GM21367 (cell line): ENCODE results near the gene SHC2.

Source experiments
- ATAC-seq: cut with Tn5 transposase; IDR thresholded peaks from one replicate; pipeline ENCODE4 v1.9.1; 2021; ENCODE audit not compliant: unreplicated experiment

Gene SHC2

GRCh38 chr19:472005-472858 is 11.4 kb upstream of the SHC2 start:
- no peak for ATAC-seq

GRCh38 chr19:470701-471100 is 9.9 kb upstream of the SHC2 start:
- no peak for ATAC-seq

GRCh38 chr19:469833-470232 is 9.0 kb upstream of the SHC2 start:
- ATAC-seq, result no peak

GRCh38 chr19:468587-469256 is 7.9 kb upstream of the SHC2 start:
- no peak for ATAC-seq

GRCh38 chr19:467554-467953 is 6.7 kb upstream of the SHC2 start:
- ATAC-seq, result no peak

- ATAC-seq, result no peak
Measured at GRCh38 chr19:465056-465816, 4.4 kb upstream of the SHC2 start.

- ATAC-seq, result no peak
Measured at GRCh38 chr19:464208-464545, 3.3 kb upstream of the SHC2 start.

GRCh38 chr19:463483-464207 is 2.8 kb upstream of the SHC2 start:
- ATAC-seq, result no peak

- no peak for ATAC-seq
Measured at GRCh38 chr19:461721-462551, 1.1 kb upstream of the SHC2 start.

GRCh38 chr19:459724-460511 is 915 bp downstream of the SHC2 start:
- ATAC-seq, result no peak

- no peak for ATAC-seq
Measured at GRCh38 chr19:458091-459042, 2.5 kb downstream of the SHC2 start.

GRCh38 chr19:457636-458035 is 3.2 kb downstream of the SHC2 start:
- no peak for ATAC-seq

GRCh38 chr19:456547-457110 is 4.2 kb downstream of the SHC2 start:
- ATAC-seq, result no peak

- ATAC-seq, result no peak
Measured at GRCh38 chr19:455851-456546, 4.8 kb downstream of the SHC2 start.

- ATAC-seq, result no peak
Measured at GRCh38 chr19:455031-455705, 5.7 kb downstream of the SHC2 start.

GRCh38 chr19:453606-454005 is 7.2 kb downstream of the SHC2 start:
- no peak for ATAC-seq

- no peak for ATAC-seq
Measured at GRCh38 chr19:452829-453228, 8.0 kb downstream of the SHC2 start.
